ENCODE results near the gene MCM9. TPM values are rescaled to one million over a fixed set of nuclear protein-coding genes. Genes with fewer than 3 reads are reported as not detected.
A peak's percentile ranks its signal among the peaks of the same experiment; 100 is the strongest.

MCM9 gene
- total and polyA plus RNA-seq, 2 of the 13 experiments (the other 11 are each of a cell fraction or from before 2014, with no cell fraction given): 3.8 to 17.2 TPM

DNA sequence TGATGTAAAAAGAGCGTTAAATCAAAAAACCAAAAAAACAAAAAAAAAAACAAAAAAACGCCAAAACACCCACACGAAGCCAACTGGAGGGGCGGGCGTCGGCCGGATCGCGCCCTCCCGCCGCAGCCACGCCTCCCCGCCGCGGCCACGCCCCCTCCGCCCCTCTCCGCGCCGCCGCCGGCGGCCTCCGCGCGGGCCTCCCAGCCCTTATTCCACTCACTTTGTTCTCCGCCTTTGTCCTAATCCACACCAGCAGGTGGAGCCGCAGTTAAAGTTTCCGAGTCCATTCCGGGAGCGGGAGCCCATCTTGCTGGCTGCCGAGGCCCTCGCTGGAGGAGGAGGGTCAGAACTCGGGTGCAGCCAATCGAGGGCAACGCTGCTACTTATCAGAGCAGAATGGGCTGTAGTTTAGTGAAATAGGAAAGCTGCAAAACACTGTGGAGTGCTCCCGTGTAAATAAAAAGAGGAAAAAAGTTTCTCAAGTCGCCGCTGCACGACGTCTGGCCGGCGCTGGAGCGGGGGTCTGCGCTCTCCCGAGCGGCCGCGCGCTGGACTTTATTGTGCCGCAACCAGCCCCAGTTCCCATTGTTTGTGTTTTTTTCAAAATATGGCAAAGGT, 41.0 kb downstream of the MCM9 start, which contains the start of gene ASF1A (continued):
- TF ChIP-seq MAF1 (CRISPR knock-in tag; IDR thresholded peaks at IDR 0.05; ENCODE audit: borderline replicate concordance): no peak; the same call in 1 of the 2 replicates
- no peak for TF ChIP-seq RARG (CRISPR knock-in tag; IDR thresholded peaks at IDR 0.05; ENCODE audit: low read depth)
- TF ChIP-seq ZNF10 (CRISPR knock-in tag; IDR thresholded peaks at IDR 0.05; ENCODE audit: borderline replicate concordance, low read depth): no peak
- peak; percentile 65; the same call in 1 of the 2 replicates for TF ChIP-seq CBFB (CRISPR knock-in tag; IDR thresholded peaks at IDR 0.05)
- TF ChIP-seq, protein P1, sequence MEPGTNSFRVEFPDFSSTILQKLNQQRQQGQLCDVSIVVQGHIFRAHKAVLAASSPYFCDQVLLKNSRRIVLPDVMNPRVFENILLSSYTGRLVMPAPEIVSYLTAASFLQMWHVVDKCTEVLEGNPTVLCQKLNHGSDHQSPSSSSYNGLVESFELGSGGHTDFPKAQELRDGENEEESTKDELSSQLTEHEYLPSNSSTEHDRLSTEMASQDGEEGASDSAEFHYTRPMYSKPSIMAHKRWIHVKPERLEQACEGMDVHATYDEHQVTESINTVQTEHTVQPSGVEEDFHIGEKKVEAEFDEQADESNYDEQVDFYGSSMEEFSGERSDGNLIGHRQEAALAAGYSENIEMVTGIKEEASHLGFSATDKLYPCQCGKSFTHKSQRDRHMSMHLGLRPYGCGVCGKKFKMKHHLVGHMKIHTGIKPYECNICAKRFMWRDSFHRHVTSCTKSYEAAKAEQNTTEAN (CRISPR knock-in tag; conservative IDR thresholded peaks at IDR 0.05): peak; percentile 10; the same call in 1 of the 2 replicates
- TF ChIP-seq, protein P2, sequence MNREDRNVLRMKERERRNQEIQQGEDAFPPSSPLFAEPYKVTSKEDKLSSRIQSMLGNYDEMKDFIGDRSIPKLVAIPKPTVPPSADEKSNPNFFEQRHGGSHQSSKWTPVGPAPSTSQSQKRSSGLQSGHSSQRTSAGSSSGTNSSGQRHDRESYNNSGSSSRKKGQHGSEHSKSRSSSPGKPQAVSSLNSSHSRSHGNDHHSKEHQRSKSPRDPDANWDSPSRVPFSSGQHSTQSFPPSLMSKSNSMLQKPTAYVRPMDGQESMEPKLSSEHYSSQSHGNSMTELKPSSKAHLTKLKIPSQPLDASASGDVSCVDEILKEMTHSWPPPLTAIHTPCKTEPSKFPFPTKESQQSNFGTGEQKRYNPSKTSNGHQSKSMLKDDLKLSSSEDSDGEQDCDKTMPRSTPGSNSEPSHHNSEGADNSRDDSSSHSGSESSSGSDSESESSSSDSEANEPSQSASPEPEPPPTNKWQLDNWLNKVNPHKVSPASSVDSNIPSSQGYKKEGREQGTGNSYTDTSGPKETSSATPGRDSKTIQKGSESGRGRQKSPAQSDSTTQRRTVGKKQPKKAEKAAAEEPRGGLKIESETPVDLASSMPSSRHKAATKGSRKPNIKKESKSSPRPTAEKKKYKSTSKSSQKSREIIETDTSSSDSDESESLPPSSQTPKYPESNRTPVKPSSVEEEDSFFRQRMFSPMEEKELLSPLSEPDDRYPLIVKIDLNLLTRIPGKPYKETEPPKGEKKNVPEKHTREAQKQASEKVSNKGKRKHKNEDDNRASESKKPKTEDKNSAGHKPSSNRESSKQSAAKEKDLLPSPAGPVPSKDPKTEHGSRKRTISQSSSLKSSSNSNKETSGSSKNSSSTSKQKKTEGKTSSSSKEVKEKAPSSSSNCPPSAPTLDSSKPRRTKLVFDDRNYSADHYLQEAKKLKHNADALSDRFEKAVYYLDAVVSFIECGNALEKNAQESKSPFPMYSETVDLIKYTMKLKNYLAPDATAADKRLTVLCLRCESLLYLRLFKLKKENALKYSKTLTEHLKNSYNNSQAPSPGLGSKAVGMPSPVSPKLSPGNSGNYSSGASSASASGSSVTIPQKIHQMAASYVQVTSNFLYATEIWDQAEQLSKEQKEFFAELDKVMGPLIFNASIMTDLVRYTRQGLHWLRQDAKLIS (CRISPR knock-in tag; IDR thresholded peaks at IDR 0.05): no peak
- TF ChIP-seq, protein P3, sequence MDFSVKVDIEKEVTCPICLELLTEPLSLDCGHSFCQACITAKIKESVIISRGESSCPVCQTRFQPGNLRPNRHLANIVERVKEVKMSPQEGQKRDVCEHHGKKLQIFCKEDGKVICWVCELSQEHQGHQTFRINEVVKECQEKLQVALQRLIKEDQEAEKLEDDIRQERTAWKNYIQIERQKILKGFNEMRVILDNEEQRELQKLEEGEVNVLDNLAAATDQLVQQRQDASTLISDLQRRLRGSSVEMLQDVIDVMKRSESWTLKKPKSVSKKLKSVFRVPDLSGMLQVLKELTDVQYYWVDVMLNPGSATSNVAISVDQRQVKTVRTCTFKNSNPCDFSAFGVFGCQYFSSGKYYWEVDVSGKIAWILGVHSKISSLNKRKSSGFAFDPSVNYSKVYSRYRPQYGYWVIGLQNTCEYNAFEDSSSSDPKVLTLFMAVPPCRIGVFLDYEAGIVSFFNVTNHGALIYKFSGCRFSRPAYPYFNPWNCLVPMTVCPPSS (IDR thresholded peaks at IDR 0.05): no peak
- TF ChIP-seq, protein P4, sequence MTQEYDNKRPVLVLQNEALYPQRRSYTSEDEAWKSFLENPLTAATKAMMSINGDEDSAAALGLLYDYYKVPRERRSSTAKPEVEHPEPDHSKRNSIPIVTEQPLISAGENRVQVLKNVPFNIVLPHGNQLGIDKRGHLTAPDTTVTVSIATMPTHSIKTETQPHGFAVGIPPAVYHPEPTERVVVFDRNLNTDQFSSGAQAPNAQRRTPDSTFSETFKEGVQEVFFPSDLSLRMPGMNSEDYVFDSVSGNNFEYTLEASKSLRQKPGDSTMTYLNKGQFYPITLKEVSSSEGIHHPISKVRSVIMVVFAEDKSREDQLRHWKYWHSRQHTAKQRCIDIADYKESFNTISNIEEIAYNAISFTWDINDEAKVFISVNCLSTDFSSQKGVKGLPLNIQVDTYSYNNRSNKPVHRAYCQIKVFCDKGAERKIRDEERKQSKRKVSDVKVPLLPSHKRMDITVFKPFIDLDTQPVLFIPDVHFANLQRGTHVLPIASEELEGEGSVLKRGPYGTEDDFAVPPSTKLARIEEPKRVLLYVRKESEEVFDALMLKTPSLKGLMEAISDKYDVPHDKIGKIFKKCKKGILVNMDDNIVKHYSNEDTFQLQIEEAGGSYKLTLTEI (CRISPR knock-in tag; conservative IDR thresholded peaks at IDR 0.05): no peak
- TF ChIP-seq, protein P5, sequence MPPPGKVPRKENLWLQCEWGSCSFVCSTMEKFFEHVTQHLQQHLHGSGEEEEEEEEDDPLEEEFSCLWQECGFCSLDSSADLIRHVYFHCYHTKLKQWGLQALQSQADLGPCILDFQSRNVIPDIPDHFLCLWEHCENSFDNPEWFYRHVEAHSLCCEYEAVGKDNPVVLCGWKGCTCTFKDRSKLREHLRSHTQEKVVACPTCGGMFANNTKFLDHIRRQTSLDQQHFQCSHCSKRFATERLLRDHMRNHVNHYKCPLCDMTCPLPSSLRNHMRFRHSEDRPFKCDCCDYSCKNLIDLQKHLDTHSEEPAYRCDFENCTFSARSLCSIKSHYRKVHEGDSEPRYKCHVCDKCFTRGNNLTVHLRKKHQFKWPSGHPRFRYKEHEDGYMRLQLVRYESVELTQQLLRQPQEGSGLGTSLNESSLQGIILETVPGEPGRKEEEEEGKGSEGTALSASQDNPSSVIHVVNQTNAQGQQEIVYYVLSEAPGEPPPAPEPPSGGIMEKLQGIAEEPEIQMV (CRISPR knock-in tag; IDR thresholded peaks at IDR 0.05; ENCODE audit: low read depth): no peak
- no peak for TF ChIP-seq GABPA (IDR thresholded peaks at IDR 0.05; ENCODE audit: low read depth, low read length)
- peak; percentile 72 for TF ChIP-seq GABPA (CRISPR knock-in tag; IDR thresholded peaks at IDR 0.05; ENCODE audit: low read depth)
- TF ChIP-seq ARHGAP35 (CRISPR knock-in tag; IDR thresholded peaks at IDR 0.05; ENCODE audit: borderline replicate concordance): 0 out of 2 replicates have a peak, but pooled peaks have one; percentile 8
- peak; percentile 8 for TF ChIP-seq AGO1 (IDR thresholded peaks at IDR 0.05; ENCODE audit: low read depth, low read length, poor library complexity, severe bottlenecking)
- no peak for TF ChIP-seq ZBTB38 (CRISPR knock-in tag; IDR thresholded peaks at IDR 0.05)
- no peak for TF ChIP-seq ZNF121 (CRISPR knock-in tag; IDR thresholded peaks at IDR 0.05)
- TF ChIP-seq, protein P6, sequence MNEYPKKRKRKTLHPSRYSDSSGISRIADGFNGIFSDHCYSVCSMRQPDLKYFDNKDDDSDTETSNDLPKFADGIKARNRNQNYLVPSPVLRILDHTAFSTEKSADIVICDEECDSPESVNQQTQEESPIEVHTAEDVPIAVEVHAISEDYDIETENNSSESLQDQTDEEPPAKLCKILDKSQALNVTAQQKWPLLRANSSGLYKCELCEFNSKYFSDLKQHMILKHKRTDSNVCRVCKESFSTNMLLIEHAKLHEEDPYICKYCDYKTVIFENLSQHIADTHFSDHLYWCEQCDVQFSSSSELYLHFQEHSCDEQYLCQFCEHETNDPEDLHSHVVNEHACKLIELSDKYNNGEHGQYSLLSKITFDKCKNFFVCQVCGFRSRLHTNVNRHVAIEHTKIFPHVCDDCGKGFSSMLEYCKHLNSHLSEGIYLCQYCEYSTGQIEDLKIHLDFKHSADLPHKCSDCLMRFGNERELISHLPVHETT (CRISPR knock-in tag; conservative IDR thresholded peaks at IDR 0.05): peak; percentile 51; the same call in 1 of the 2 replicates
- 0 out of 2 replicates have a peak, but pooled peaks have one; percentile 18 for TF ChIP-seq HOXD1 (CRISPR knock-in tag; IDR thresholded peaks at IDR 0.05)
- TF ChIP-seq SMYD3 (CRISPR knock-in tag; IDR thresholded peaks at IDR 0.05): peak; percentile 88
